Panc1 (cell line): ENCODE data around the gene EEF1AKMT3.

Source experiments
- POLR2AphosphoS5 ChIP-seq: IDR thresholded peaks from 2 replicates; pipeline ENCODE4 v1.6.1; 2012; ENCODE audit warnings: mild to moderate bottlenecking, low read depth, low read length, moderate library complexity
- REST ChIP-seq, 2 experiments: IDR thresholded peaks; 2 replicates each; pipeline ENCODE4 v1.6.1; 2011 to 2012; ENCODE audit warnings: low read depth in 2 of 2, control low read depth in 1 of 2, low read length in 1 of 2, mild to moderate bottlenecking in 1 of 2, moderate library complexity in 1 of 2; ENCODE audit not compliant: insufficient read depth in 1 of 2
- SIN3A ChIP-seq: IDR thresholded peaks from 2 replicates; pipeline ENCODE4 v1.6.1; 2012; ENCODE audit warnings: low read depth, mild to moderate bottlenecking, low read length, moderate library complexity, borderline replicate concordance; ENCODE audit not compliant: insufficient read depth
- TCF7L2 ChIP-seq: IDR thresholded peaks from 2 replicates; pipeline ENCODE4 v1.6.1; 2011; ENCODE audit warnings: mild to moderate bottlenecking, low read depth, low read length, inconsistent platforms
- TF ChIP-seq, protein P1 (sequence below): fragments of 450-650 bp; IDR thresholded peaks from 2 replicates; pipeline ENCODE4 v1.5.1; 2017; ENCODE audit warnings: mild to moderate bottlenecking

DNA sequence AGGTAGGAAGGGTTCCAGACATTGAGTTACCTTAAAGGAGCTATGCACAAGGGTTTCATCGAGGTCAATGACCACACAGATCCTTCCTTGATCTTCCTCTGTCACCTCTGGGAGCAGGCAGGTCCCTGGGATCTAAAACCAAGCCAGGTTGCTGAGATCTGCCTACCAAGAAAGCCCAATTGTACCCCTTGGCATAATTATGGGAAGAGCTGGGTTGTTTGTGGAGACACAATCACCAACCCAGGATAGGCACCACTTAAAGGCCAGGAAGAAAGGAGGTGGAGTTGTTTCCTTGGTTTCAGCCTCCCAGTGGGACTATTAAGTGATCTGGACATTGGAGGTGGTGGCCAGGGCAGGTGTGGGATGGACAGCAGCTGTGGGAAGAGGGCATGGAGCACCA lies 54.6 kb downstream of the EEF1AKMT3 start:
- TF ChIP-seq, protein P1, sequence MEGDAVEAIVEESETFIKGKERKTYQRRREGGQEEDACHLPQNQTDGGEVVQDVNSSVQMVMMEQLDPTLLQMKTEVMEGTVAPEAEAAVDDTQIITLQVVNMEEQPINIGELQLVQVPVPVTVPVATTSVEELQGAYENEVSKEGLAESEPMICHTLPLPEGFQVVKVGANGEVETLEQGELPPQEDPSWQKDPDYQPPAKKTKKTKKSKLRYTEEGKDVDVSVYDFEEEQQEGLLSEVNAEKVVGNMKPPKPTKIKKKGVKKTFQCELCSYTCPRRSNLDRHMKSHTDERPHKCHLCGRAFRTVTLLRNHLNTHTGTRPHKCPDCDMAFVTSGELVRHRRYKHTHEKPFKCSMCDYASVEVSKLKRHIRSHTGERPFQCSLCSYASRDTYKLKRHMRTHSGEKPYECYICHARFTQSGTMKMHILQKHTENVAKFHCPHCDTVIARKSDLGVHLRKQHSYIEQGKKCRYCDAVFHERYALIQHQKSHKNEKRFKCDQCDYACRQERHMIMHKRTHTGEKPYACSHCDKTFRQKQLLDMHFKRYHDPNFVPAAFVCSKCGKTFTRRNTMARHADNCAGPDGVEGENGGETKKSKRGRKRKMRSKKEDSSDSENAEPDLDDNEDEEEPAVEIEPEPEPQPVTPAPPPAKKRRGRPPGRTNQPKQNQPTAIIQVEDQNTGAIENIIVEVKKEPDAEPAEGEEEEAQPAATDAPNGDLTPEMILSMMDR = no peak
- TF ChIP-seq REST (IDR thresholded peaks at IDR 0.05; ENCODE audit: insufficient read depth in 1 of 2, low read depth in 2 of 2, low read length in 1 of 2) (no peak), POLR2AphosphoS5 (no peak), SIN3A (no peak), TCF7L2 (no peak)
